Medulla oblongata (tissue), 1 donor: ENCODE results near the gene PET100.

Experiments
- DNase-seq: peaks from one replicate; pipeline ENCODE4 v3.0.0-alpha.2; 2015; ENCODE audit errors: extremely low spot score

Gene PET100

DNA sequence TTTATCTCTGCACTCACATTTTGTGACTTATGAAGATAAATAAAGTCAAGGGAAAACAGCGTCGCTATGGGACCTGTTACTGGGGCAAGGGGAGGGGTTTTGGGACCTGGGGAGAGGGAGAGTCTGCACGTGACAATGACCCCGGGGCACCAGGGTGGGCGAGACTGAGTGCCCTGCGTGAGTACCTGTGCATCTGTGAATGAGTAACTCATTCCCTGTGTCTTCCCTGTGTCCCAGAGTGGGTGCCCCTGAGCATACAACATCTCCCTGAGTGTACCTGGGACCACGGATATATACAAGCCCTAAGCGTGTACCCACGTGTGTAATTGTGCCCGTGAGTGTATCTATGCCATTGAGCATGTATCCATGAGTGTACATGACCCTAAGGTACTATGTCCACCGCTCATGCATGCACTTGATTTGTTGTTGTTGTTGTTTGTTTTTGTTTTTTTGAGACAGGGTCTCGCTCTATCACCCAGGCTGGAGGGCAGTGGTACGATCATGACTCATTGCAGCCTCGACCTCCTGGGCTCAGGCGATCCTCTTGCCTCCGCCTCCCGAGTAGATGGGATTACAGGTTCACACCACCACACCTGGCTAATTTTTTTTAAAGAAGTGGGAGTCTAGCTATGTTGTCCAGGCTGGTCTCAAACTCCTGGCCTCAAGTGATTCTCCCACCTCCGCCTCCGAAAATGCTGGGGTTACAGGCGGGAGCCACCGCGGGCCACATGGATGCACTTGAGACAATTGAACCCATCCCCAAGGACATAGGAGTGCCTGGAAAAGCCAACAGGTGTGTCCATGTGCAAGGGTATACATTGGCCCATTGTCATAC lies 50.4 kb downstream of the PET100 start:
- no peak for DNase-seq

DNA sequence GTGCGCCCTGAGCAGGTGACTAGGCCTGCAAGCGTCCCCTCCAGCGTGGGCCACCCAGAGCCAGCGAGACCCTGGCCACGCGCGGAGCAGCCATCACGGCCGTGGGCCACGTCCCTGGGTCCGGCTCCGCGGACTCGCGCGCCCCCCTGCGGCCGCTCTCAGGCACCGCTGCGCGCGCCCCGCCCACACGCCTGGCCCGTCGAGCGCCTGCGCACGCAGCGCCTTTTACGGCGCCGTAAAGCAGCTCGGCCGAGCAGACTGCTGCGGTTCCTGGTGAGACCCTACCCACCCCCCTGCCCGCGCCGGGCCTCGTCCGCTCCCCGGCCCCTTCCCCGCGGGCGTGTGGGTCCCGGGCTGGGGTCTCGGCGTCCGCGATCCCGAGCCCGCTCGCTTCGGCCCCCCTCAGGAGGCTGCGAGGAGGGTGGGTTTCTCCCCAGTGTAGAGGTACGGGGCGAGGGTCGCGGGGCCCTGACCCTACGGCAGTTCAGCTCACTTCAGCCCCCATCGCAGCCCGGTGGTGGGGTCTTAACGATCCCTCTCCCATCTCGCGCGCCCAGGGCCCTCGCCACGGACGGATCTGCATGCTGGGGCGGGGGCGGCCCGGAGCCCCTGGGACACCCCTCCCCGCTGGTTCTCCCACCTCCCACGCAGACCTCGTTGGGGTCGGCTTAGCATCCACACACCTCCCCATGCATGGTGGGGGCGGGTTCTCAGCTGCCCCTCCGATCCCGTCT lies 51.2 kb downstream of the PET100 start, which contains the start of gene TRAPPC5:
Gene TRAPPC5 (plus strand): TSS at position 228 of the 734 bp plus-strand sequence. CDS start 1,421 bp downstream, outside the sequence.
- peak; percentile 87 for DNase-seq
